ENCODE data around the gene TMEM63A.

DNA sequence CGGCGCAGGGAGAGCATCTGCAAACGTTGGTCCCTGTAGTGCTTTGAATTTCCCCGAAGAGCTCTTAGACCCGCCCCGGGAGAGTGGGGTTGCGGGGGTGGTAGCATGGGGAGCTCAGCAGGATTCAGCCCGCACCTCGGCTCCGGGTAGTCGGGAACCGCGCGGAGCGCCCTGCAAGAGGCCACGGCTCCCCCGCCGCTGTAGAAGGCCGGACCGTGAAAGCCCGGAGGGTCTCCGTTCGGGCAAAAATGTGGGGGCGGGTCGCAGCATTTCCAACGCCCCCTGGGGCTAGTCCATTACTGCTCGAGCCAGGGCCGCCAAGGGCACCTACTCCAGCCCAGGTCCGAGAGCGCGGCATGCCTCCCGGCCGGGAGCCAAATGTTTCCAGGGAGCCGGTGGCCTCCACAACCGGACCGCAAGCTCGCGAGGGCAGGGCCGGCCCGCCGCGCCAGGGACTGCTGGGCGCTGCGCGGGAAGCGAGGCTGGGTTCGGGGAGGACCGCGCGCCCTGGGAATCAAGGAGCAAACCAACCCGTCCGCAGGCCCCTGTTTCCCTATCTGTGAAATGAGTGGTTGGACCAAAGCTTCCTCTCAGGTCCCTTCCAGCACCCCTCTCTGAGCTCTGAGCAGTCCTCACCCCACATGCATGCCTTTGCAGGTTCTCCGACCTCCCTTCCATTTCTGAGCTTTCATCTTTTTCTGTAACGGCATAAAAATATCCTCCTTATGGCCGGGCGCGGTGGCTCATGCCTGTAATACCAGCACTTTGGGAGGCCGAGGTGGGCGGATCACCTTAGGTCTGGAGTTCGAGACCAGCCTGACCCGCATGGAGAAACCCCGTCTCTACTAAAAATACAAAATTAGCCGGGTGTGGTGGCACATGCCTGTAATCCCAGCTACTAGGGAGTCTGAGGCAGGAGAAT, 775 bp upstream of the TMEM63A start:
- TF ChIP-seq, protein P1, sequence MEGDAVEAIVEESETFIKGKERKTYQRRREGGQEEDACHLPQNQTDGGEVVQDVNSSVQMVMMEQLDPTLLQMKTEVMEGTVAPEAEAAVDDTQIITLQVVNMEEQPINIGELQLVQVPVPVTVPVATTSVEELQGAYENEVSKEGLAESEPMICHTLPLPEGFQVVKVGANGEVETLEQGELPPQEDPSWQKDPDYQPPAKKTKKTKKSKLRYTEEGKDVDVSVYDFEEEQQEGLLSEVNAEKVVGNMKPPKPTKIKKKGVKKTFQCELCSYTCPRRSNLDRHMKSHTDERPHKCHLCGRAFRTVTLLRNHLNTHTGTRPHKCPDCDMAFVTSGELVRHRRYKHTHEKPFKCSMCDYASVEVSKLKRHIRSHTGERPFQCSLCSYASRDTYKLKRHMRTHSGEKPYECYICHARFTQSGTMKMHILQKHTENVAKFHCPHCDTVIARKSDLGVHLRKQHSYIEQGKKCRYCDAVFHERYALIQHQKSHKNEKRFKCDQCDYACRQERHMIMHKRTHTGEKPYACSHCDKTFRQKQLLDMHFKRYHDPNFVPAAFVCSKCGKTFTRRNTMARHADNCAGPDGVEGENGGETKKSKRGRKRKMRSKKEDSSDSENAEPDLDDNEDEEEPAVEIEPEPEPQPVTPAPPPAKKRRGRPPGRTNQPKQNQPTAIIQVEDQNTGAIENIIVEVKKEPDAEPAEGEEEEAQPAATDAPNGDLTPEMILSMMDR (IDR thresholded peaks at IDR 0.05; ENCODE audit: low read depth, low read length, poor library complexity, severe bottlenecking), result no peak
- TF ChIP-seq EZH2phosphoT487 (IDR thresholded peaks at IDR 0.05; ENCODE audit: borderline replicate concordance, low read length), result no peak

Measured in DOHH2 (cell line).